GOT3 (cell line): ENCODE results near the gene RHBDL3.
A peak's percentile ranks its signal among the peaks of the same experiment; 100 is the strongest.
"Not testable (repeated sequence)": the region's sequence is repeated elsewhere in the genome, so short reads cannot be mapped to it uniquely, and the experiment has no call there.

Source experiments
- DNase-seq: peaks from one replicate; lab custom pipeline; 2025; ENCODE audit warnings: mixed read lengths; lab: John Stamatoyannopoulos, UW

The RHBDL3 gene

GRCh38 chr17:32323811-32324491 lies 58.3 kb downstream of the RHBDL3 start:
- DNase-seq, result no peak

- DNase-seq, result no peak
Measured at GRCh38 chr17:32327911-32328310, 62.3 kb downstream of the RHBDL3 start.

GRCh38 chr17:32330147-32330546 lies 64.5 kb downstream of the RHBDL3 start:
- no peak for DNase-seq

DNA sequence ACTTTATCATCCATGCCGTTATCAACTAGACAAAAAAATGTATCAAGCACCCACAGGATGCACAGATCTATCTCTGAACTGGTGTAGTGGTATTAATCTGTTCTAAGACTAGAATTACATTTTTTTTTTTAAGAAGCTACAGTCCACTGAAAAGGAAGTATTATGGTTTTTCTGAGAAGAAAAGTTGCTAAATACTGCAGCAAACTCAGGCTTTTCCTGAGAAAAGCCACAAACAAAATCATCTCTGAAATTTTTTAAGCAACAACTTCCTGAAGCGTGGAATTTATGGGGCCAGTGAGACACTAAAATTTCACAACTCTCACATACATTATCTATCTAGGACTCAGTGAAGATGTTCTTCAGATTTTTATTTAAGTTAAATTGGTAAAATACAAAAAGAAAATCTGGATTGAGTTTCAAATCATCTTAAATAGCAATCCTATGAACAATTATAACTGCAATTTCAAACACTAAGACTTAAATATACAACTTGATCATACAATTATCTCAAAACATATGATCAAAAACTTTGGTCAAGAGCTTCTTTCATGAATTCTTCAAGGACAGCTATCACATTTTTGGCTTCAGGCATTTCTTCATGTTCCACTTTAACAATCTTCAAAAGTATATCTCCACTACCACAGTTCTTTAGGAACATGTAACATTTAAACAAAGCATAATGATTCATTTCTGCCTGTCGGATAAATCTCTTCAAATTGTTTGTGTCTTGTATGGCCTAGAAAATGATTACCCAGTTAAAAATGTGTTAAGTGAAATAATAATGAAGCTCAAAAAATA lies 65.8 kb downstream of the RHBDL3 start:
- DNase-seq, result no peak

DNA sequence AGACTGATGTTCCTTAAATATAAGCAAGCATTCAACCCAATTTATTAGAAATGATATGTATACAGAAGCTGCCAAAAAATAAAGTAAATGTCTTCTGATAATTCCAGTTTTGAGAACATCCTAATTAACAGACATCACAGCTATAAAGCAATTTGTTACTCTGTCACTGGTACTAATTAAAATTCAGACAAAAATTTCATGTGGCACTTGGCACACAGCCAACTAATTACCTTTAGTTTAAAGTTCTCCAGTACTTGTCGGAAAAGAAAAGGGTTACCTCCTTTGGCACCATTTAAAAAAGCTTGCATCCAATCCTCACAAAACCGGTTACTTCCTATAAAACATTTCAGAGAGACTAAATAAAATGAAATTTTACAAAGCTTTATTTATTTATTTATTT lies 67.6 kb downstream of the RHBDL3 start:
- no peak for DNase-seq

- no peak for DNase-seq
Measured at GRCh38 chr17:32335046-32335445, 69.4 kb downstream of the RHBDL3 start.

GRCh38 chr17:32335687-32336086 lies 70.1 kb downstream of the RHBDL3 start:
- DNase-seq, result no peak

GRCh38 chr17:32341141-32341856 lies 75.7 kb downstream of the RHBDL3 start:
- DNase-seq, result no peak

DNA sequence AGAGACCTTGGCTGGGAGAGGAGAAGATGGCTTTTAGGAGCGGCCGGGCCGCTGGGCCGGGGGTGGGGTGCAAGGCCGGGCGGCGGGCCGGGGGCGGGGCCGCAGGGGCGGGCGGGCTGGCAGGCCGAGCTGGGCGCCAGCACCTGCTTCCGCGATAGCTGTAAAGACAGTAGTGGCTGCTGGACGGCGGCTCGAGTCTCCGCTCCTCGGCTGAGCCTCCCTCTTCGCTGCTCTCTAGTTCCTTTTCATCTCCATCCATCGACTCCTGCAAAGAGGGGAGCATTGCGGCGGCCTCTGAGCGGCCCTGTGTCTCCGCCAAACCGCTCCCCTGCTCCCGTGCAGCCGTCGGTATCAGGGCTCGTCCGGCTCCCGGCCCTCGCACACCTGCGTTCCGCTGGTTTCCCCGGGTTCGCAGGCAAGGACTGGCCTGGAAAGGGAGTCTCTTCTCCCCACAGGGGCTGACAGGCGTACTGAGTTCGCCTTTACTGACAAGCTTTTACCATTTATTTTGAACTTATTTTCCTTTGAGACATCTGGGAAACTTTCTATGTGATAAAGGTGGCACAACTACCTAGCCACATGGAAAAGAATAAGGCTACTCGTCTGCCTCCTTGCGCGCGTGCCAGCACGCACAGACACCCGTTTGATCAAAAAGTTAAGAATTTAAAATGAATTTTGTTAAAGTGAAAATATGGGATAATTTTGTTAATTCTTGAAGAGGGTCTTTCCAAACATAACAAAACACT lies 76.4 kb downstream of the RHBDL3 start, which contains the start of gene C17orf75:
Gene C17orf75 (minus strand): TSS at position 317 of the 746 bp plus-strand sequence. CDS start 34 bp downstream, at position 283.
- DNase-seq, result peak; percentile 15

- no peak for DNase-seq
Measured at GRCh38 chr17:32342603-32343325, 77.1 kb downstream of the RHBDL3 start.

DNA sequence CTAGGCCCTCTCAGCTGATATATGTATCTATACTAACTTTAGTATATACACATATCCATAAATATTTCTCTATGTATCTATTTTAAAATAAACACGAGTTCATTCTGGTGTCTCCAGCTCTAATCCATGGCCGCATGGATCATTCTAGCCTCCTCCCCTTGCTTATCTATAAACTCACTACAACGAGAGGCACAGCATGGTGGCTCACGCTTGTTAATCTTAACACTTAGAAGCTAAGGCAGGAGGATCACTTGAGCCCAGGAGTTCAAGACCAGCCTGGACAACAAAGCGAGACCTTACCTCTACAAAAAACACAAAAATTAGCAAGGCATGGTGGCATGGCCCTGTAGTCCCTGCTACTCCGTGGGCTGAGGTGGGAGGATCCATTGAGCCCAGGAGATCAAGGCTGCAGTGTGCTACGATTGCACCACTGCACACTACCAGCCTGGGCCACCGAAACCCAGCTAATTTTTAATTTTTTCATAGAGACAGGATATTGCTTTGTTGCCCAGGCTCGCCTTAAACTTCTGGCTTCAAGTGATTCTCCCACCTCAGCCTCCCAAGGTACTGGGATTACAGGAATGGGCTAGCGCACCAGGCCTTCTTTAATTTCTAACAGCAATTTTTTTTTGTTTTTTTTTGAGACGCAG lies 80.4 kb downstream of the RHBDL3 start:
- DNase-seq, result no peak

DNA sequence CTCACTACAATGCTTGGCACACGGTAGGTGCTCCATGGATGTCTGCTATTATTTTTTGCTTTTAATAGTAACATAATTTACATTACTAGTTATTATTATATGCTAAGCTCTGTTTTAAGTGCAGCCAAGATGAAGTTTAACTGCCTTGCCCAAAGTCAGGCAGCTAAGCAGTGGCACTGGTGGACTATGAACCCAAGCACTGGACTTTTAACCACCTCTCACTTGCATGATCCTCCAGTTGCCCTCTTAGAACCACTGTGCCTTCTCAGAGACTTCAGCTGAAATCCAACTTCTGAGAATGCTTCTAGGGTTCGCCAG lies 82.8 kb downstream of the RHBDL3 start:
- no peak for DNase-seq

GRCh38 chr17:32349503-32349853 lies 83.8 kb downstream of the RHBDL3 start:
- DNase-seq, result no peak

DNA sequence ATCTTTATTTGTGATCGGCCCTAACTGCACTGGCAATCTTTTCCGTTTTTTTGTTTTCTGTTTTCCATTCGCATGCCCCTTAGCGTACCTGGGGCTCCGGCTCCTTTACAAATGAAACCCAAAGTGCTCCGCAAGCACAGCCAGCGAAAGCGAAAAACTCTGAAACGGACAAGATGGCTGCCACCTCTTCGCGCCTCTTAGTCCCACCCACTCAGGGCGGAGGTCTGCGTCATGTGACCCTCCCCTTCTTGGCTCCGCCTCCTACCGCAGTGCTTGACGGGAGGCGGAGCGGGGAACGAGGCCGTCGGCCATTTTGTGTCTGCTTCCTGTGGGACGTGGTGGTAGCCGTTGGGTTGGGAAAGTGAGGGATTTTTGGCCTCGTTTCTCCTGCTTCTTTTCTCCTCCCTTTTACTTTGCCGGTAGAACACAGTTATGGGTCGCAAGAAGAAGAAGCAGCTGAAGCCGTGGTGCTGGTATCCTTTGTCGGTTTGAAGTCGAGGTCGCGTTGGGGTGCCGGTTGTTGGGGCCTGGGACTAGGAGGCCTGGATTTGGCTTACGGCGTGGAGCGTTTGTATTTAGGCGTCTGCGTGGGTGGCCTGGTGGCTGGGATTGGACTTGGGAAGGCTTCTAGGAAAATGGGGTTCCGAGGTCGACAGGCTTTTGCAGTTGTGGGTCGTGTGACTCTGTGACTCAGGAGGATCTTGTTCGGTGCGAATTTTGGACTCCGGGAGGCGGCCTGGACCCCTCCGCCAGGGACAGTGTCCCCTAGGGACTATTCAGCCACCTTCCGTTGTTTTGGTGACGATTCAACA lies 84.4 kb downstream of the RHBDL3 start, which contains the start of gene ZNF207:
Gene ZNF207 (plus strand): TSS at position 304 of the 812 bp plus-strand sequence. CDS start 129 bp downstream, at position 433.
- DNase-seq, result peak; percentile 88

DNA sequence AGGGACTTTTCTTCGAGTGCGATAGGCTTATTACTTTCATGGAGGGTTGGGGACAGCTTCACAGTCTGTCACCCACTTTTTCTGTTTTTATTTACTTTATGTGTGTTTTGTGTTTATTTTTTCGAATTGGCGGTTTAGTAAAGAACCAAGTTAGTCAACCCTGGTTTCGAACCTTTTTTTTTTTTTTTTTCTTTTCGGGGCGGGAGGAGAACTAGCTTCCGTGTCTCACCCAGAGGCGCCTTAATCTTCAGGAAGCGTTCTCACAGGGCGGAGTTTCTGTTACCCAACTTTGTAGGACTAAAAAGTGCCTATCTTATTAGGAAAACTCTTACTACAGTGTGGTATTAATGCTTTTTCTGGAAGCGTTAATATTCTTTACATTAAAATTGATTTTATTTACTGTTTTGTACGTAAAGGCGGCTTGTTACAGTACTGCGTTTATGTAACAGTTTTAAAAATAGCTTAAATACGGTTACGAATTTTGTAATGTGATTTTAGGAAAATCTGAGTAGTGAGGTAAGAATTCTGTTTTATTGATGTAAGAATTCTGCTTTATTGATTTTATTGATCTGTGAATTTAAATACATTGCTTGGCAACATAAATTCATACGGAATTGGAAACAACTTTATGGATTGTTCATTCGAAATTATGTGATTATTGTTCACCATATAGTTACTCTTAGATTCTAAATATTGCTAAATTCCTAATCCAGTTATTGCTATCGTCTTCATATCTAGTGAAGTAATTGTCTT lies 85.2 kb downstream of the RHBDL3 start:
- no peak for DNase-seq

- not testable (repeated sequence) for DNase-seq
Measured at GRCh38 chr17:32352734-32353133, 87.1 kb downstream of the RHBDL3 start.

DNA sequence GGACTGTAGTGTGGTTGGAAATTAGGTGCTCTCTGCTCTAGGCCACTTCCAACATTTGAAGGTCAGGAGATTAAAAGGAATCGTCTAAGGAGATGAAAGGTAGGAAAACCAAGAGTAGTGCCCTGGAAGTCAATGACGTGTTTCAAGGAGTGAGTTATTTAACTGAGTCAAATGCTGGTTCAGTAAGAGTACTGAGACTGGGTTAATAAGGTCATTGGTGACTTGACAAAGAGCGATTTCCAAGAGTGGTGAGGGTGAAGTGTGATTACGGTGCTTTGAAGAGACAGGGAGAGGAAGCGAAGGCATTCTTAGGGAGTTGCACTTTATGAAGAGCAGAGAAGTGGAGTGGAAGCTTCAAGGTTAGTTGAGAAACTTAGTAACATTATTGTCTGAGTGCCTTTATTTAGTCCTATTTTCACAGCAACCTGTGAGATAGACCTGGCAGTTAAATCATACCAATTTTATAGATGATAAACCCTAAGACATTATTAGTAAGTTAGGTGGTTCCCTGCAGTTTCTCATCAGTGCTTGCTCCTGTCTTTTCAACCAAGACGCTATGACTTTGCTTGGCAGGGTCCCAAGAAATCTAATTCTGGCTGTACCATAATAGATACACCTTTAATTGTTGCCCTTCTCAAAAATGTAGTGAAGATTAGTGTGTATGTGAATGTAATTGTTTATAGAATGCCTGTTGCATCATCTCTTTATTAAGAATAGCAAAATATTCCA lies 90.2 kb downstream of the RHBDL3 start:
- no peak for DNase-seq

DNA sequence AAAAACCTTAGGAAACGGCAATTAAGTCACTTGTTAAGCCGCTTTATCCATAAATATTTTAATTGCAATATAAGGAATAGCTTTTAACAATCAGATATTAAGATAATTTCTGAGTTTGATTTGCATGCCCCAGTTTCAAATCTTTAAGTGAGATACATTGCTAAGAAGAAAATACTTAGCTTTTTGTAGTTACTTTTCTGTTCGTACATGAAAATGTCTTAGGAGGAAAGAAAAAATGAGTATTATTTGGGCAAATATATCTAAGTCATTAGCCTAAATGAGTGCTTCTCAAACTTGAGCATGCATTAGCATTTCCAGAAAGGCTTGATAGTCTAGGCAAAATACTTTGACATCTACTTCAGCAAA lies 90.7 kb downstream of the RHBDL3 start:
- no peak for DNase-seq

DNA sequence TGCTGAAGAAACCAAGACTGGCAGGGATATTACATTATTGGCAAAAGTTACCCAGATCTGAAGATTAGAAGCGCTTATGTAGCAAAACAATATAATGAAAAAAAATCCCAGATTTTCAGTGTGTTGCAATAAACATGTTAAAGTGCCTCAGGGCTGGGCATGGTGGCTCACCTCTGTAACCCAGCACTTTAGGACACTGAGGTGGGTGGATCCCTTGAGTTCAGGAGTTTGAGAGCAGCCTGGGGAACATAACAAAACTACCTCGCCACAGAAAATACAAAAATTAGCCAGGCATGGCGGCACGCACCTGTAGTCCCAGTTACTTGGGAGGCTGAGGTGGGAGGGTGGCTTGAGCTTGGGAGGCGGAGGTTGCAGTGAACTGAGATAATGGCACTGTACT lies 91.1 kb downstream of the RHBDL3 start:
- no peak for DNase-seq
